GM12872 (cell line): ENCODE measurements around the gene IPO4.

Source experiments
- TF ChIP-seq, protein P1 (sequence below): IDR thresholded peaks from 3 replicates; pipeline ENCODE4 v1.5.1; 2011; ENCODE audit warnings: low read depth, mild to moderate bottlenecking, low read length, moderate library complexity; ENCODE audit not compliant: insufficient read depth

IPO4 gene

DNA sequence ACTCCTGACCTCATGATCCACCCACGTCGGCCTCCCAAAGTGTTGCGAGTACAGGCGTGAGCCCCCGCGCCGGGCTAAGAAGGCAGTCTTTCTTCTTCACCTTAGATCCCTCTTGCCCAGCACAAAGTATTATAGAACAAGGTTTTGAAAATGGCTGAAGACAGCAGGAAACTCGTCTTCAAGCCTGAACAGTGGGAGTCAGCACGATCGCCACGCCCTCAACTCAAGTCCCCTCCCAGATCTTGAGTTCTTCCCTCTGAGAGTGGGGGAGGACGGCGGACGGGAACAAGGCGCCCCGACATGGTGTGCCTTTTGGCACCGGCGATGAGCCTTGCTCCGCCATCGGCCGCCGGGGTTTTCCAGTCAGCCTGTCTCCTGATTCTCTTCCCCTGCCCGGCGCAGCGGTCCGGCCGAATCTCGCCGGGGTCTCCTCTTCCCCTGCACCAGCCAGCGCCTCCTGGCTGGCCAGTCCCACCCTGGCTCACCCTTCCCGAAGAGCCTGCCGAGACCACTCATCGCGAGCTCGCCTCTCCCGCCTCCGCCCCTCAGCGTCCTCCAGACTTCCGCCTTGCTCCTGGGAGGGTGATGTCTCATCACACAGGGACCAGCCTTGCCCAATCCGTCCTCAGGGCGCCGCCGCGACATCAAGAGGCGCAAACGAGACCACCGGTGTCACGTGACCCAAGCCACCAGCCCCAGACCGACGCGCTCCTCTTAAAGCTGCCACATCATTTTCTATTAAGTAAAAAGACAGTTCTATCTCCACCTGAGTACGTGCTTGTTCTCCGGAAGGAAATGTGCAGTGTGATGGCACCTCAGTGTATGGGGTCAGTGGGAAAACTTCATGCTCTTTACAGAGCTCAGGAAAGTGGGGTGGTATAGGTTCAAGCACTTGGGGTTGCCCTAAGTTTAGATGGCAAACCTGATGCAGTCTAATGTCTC is 24.6 kb upstream of the IPO4 start, which contains the start of gene CHMP4A:
Gene CHMP4A (minus strand): TSS at position 565 of the 942 bp plus-strand sequence. CDS start 49 bp downstream, at position 516.
- TF ChIP-seq, protein P1, sequence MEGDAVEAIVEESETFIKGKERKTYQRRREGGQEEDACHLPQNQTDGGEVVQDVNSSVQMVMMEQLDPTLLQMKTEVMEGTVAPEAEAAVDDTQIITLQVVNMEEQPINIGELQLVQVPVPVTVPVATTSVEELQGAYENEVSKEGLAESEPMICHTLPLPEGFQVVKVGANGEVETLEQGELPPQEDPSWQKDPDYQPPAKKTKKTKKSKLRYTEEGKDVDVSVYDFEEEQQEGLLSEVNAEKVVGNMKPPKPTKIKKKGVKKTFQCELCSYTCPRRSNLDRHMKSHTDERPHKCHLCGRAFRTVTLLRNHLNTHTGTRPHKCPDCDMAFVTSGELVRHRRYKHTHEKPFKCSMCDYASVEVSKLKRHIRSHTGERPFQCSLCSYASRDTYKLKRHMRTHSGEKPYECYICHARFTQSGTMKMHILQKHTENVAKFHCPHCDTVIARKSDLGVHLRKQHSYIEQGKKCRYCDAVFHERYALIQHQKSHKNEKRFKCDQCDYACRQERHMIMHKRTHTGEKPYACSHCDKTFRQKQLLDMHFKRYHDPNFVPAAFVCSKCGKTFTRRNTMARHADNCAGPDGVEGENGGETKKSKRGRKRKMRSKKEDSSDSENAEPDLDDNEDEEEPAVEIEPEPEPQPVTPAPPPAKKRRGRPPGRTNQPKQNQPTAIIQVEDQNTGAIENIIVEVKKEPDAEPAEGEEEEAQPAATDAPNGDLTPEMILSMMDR = no peak

DNA sequence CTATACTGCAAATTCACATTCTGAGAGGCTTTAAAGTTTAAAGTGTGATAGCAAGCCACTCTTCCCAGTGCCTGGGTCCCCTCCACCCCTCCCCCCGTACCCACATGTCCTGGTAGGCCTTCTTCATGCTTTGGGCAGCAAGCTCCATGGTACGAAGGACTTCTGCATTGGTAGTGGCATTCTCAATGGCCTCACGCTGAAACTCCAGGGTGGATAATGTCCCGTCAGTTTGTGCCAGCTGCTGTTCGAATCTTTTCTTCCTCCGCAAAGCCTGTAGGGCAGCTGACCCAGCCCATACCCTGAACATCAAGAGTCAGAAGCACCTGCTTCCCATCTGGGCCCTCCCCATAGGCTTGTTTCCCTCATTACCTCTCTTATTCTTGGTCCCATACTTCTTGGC is 22.7 kb upstream of the IPO4 start:
- TF ChIP-seq, protein P1 = no peak

DNA sequence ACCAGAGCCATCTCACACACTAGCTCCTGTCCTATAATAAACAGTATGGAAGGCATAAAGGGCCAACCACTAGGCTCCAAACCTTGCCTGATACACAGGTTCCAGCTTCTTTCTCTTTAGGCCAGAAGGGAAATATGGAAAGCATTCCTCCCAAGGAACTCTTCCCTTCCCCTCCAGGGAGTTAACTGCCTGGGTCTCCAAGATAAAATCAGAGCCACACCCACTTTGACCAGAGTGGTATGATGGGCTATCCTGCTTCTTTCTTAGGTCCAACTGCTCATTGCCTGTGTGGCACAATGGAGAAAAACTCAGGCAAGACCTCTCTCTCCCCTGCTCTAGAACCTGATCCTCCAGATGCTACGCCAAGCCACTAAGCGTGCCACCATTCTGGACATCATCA is 19.0 kb upstream of the IPO4 start:
- TF ChIP-seq, protein P1 = no peak

DNA sequence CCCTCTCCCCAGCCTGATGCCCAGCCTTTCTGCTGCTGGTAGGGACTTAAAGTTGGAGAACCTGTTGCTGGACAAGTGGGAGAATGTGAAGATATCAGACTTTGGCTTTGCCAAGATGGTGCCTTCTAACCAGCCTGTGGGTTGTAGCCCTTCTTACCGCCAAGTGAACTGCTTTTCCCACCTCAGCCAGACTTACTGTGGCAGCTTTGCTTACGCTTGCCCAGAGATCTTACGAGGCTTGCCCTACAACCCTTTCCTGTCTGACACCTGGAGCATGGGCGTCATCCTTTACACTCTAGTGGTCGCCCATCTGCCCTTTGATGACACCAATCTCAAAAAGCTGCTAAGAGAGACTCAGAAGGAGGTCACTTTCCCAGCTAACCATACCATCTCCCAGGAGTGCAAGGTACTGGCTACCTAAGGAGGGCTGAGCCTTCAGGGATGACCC is 18.5 kb upstream of the IPO4 start:
- TF ChIP-seq, protein P1 = no peak

DNA sequence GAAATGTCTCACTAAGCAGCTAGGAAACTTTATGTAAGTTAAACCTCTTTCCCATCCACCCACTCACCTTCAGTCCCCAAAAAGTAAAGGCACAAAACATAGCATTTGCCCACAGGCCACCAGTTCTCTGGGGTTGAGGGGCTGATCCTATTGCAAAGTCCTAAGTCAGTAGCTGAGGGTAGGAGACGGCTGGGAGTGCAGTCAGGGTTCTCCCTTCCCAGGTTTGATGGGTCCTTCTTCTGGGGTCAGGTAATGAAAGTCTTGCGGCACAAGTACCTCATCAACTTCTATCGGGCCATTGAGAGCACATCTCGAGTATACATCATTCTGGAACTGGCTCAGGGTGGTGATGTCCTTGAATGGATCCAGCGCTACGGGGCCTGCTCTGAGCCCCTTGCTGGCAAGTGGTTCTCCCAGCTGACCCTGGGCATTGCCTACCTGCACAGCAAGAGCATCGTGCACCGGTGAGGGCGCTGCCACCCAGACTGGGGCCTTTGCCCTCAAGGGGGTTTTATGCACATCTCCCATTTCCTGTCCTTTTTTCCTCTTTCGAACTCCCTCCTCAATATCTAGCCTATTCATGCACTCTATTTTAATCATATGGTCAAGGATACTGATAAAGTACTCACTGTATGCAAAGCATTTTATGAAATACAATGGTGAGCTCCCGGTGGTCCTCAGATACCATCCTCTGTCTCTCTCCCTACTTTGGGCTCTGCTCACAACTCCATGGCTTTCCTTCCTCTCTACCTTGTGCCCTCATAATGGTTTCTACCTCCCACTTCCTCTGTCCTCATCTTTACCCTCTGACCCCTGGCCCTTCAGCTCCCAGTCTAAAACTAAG is 17.9 kb upstream of the IPO4 start:
- TF ChIP-seq, protein P1 = no peak

GRCh38 chr14:24204163-24205146 is 15.8 kb upstream of the IPO4 start:
- TF ChIP-seq, protein P1 = no peak
